LNCaP clone FGC (cell line): Measurements from ENCODE around the gene RAD21L1.
"Not testable (repeated sequence)": the region's sequence is repeated elsewhere in the genome, so short reads cannot be mapped to it uniquely, and the experiment has no call there.

Experiments used
- DNase-seq: peaks from one replicate; pipeline ENCODE4 v3.0.0-alpha.2; 2011; ENCODE audit warnings: low read depth
- H3K4me3 ChIP-seq: 2 replicates; pipeline ENCODE4 v1.5.1; 2011; ENCODE audit warnings: mild to moderate bottlenecking, low read depth, low read length, control low read depth
- CTCF ChIP-seq: IDR thresholded peaks from 2 replicates; pipeline ENCODE4 v1.5.1; 2012; ENCODE audit warnings: mild to moderate bottlenecking; ENCODE audit not compliant: control insufficient read depth, insufficient read depth; ENCODE audit errors: extremely low read depth

Gene RAD21L1

GRCh38 chr20:1242530-1242929 lies 16.7 kb downstream of the RAD21L1 start:
- no peak for TF ChIP-seq CTCF
- DNase-seq: no peak
- H3K4me3 ChIP-seq: no peak overlapping the region

- TF ChIP-seq CTCF: no peak
- DNase-seq: no peak
- no peak overlapping the region for H3K4me3 ChIP-seq
These were observed 19.7 kb downstream of the RAD21L1 start for GRCh38 chr20:1245578-1245977.

GRCh38 chr20:1247689-1248088 lies 21.8 kb downstream of the RAD21L1 start:
- TF ChIP-seq CTCF: no peak
- no peak for DNase-seq
- no peak overlapping the region for H3K4me3 ChIP-seq

- DNase-seq, H3K4me3 ChIP-seq: not testable (repeated sequence)
These were observed 24.4 kb downstream of the RAD21L1 start for GRCh38 chr20:1250282-1250681.

GRCh38 chr20:1252416-1252815 lies 26.6 kb downstream of the RAD21L1 start:
- no peak for TF ChIP-seq CTCF
- no peak overlapping the region for H3K4me3 ChIP-seq
- DNase-seq: no peak

- no peak overlapping the region for H3K4me3 ChIP-seq
These were observed 28.4 kb downstream of the RAD21L1 start for GRCh38 chr20:1254254-1254653.

GRCh38 chr20:1255675-1256074 lies 29.8 kb downstream of the RAD21L1 start:
- no peak for TF ChIP-seq CTCF
- H3K4me3 ChIP-seq: no peak overlapping the region
- no peak for DNase-seq

More at GRCh38 chr20:1254254-1254653, 28.4 kb downstream of the RAD21L1 start:
- DNase-seq: no peak
- no peak for TF ChIP-seq CTCF
